ENCODE data around the gene ZNF92.
"Not testable (repeated sequence)": the region's sequence is repeated elsewhere in the genome, so short reads cannot be mapped to it uniquely, and the experiment has no call there.

ZNF92 gene

DNA sequence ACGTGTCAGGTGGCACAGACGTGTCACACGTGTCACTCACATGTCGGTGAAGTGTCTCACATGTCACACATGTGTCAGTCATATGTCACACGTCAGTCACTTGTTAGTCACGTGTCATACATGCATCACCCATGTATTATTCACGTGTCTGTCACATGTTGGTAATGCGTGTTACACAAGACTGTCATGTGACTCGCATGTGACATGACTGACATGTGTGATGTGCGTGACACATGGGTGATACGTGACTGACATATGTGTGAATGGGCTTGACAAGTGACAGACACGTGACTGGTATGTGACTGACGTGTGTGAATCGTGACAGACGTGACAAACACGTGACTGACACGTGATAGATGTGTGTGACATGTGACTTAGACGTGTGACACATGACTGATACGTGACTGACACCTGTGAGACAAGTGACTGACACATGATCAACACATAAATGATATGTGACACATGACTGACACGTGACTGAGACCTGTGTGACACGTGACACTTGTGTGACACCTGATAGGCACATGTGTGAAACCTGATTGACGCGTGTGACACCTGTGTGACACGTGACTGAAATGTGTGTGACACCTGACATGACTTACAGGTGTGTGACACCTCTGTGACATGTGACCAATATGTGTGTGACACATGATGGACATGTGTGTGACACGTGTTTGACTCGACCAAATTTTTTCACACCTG is 56.1 kb downstream of the ZNF92 start:
- DNase-seq: no peak

DNA sequence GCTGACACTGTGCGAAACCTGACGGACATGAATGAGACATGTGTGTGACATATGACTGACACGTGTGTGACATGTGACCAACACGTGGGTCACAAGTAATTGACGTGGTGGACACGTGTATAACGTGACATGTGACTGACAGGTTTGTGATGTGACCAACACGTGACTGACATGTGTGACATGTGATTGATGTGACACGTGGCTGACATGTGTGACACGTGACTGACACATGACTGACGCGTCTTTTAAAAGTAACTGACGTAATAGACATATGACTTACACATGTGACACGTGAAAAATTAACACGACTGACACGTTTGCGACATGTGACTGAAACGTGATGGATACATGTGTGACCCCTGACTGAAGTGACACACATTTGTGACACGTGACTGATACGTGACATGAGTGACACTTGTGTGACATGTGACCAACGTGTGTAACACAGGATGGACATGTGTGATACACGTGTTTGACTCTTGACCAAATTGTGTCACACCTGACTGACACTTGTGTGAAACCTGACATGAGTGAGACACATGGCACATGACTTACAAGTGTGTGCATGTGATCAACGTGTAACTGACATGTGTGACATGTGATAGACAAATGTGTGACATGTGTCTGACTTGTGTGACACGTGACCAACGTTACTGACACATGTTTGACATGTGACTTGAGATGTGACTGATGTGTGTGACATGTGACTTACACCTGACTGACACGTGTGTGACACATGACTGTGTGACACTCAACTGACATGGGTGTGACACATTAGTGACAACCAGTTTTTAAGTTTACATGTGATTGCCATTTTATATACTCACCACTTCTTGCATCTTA is 56.9 kb downstream of the ZNF92 start:
- DNase-seq: no peak

DNA sequence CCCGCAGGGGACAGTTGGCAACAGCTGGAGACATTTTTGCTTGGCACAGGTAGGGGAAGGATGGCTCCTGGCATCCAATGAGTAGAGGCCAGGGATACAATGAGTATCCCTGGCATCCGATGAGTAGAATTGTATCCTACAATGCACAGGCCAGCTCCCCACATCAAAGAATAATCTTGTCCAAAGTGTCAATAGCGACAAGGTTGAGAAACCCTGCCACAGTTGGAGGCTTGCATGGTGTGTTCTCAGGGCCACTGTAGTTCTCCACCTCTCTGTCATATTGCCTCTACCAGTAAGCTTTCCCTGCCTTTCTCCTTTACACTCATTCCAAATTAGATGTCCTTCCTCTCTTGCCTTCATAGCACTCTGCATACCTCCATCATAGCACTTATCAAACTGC is 60.7 kb downstream of the ZNF92 start:
- DNase-seq: no peak

DNA sequence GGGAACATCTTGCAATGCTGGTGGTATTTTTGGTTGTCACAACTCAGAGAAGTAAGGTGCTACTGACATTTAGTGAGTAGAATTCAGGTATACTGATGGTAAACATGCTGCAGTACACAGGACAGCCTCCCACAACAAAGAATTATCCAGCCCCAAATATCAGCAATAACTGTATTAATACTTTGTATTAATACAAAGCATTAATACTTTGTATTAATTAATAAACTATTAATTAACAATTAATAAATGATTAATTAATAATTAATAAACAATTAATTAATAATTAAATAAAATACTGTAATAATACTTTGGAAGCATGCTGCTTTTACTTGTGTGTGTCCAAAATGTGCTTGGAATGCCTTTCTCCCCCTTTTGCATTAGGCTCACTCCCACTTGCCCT is 62.5 kb downstream of the ZNF92 start:
- no peak for DNase-seq

DNA sequence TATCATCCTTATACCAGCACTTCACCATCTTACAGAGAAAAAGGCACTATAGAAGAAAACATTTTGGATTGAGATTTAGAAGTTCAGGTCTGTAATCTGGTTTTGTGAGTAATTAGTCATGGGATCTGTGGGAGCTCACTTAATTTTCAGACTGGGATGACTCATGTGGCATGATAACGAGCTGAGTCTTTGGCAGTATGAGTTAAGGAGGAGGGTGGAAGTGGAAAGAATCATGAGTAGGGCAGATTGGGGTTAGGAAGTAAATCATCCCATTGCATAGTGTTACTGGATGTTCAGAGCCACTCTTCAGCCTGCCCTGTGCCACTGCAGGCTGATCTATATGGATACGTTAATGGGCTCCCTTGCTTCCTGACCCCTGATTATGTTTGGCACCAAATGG is 64.9 kb downstream of the ZNF92 start:
- no peak for DNase-seq

DNA sequence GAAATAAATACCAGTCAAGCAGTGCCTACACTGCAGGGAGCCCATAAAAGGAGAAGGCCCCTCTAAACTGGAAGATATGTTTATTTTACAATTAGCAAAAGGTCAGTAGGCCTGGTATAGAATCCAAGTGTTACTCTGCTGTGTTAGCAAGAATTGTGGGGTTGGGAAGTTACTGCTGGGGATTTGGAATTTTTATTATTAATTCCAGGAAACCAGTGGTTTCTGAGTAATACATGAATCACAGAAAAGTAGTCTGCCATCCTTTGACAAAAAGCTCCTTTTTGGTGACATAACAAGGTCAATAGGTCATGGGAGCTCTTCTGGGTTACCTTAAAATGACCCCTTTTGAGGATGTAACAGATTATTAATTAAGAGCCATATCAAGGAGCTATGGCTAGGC is 67.4 kb downstream of the ZNF92 start:
- DNase-seq: no peak

DNA sequence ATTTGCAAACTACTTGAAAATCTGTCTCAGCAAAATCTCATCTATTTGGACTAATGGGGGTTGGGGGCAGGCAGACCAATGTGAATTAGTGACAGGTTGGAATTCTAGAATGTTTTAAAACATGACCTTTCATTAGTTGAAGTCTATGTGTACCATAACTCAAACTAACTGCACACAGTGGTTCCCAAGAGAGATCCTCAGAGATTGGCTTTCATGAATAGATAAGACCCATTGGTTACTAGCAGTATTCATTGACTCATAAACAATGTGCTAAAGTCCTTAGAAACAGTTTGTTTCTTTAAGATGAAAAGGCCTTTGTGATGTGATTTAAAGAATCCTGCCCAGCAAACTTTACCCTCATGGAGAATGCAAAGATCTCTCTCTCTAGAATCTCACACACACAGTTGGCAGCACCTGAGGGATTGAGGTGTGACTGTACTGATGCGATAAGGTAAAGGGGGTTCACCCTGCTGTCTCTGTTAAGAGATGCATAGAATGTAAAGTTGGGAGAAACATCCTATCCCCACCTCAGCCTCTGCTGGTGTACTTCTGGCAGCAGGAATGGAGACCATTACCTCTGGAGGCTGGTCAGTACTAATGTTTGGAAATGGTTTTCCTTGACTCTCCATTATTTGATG is 70.7 kb downstream of the ZNF92 start:
- no peak for DNase-seq

DNA sequence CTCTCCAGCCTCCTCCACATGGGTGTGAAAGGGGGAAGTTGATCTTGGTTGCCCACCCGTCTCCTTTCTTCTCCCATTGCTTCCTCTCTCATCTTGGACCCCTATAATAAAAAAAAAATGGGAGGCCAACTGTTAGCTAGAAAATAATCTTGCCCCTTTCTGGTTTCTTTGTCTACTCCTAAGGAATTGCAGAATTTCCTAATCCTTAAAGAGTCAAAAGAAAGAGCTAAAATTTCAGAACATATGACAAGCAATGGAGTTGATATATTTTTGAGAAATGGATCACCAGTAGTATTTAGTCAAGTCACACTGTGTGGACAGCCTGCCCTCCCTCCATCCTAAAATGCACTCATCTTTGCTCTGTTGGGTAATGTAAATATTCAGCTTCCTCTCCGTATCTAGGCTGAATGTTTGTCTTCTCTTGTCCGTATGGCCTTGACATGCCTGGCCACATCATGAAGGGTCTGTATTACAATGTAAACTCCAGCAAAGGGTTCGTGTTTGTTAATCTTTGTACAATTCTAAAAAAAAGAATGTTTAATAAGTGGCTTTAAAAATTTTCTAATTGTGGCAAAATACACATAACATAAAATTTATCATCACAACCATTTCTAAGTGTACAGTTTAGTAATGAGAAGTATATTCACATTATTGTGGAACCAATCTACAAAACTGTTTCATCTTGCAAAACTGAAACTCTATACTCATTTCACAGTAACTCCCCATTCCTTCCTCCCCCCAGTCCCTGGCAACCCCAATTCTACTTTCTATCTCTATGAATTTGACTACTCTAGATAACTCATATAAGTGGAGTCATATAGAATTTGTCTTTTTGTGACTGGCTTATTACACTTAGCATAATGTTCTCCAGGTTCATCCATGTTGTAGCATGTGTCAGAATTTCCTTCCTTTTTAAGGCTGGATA is 71.5 kb downstream of the ZNF92 start:
- DNase-seq: no peak

DNA sequence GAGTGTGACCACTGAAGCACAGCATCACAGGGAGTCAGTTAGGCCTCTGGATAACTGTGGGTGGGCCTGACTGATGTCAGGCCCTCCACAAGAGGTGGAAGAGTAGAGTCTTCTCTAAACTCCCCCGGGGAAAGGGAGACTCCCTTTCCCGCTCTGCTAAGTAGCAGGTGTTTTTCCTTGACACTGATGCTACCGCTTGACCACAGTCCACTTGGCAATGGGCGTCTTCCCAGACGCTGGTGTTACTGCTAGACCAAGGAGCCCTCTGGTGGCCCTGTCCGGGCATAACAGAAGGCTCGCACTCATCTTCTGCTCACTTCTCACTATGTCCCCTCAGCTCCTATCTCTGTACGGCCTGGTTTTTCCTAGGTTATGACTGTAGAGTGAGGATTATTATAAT is 73.4 kb downstream of the ZNF92 start:
- DNase-seq: not testable (repeated sequence)

DNA sequence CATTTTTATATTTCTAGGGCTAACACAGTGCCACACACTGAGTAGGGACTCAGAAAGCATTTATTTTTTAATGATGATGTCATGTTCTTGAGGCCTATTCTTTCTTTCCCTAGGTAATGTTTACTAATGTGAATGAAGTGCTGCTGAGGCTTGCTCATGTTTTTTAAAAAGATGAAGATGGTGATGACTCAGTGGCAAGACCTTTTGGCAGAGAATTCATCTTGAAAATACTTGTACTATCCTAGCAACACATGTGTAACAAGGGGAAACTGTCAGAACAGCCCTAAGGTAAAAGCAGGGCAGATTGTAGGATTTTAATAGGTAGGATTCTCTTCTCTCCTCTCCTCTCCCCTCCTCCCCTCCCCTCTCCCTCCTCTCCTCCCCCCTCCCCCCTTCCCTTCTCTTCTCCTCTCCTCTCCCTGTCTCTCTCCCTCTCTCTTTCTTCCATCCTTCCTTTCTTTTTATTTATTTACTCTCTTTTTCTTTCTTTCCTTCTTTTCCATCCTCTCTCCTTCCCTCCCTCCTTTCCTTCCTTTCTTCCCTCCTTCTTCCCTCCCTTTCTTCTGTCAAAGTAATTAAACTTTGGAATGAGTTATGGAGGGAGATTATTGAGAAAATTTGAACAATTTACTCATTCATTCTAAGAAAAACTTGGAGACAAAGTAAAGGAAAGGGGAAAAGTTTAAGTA is 75.3 kb downstream of the ZNF92 start:
- DNase-seq: no peak

DNA sequence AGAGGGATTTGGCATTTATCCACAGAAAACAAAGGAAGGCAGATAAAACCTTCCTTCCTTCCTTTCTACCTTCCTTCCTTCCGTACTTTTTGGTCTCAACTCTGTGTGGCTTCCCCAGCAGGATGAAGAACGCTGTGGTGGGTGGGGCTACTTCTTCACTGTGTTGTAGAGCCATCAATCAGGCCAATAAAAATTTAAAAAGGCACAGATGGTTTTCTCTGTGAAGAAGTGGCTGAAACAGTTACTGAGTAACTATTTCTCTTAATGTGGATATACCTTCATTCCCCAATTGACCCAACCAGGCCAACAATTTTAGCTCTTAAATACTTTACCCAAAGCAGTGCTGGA is 75.8 kb downstream of the ZNF92 start:
- no peak for DNase-seq
